ENCODE data around the gene TMEM87B. TPM values are rescaled to one million over a fixed set of nuclear protein-coding genes. Genes with fewer than 3 reads are reported as not detected.

The TMEM87B gene
- total RNA-seq, 1 donor = 33.7 TPM

- Histone ChIP-seq H3K79me2 (ENCODE audit: insufficient read depth, low read length) (no peaks in the 10 kb centered on the region), H3K36me3 (ENCODE audit: insufficient read depth, low read length) (no peaks in the 10 kb centered on the region), H3K9me3 (ENCODE audit: low read depth, low read length) (no peaks in the 10 kb centered on the region), H3K4me3 (ENCODE audit: insufficient read depth, low read length) (no peak overlapping the region), H3K27me3 (ENCODE audit: insufficient read depth, low read length) (no peaks in the 10 kb centered on the region), H2AFZ (ENCODE audit: low read length) (peak overlapping the region; percentile 57), H3K4me1 (ENCODE audit: insufficient read depth, low read length) (peaks cover 5% of the 10 kb centered on the region), H3K4me2 (ENCODE audit: insufficient read depth, low read length) (no peak overlapping the region), H3K27ac (ENCODE audit: low read depth, low read length) (no peak overlapping the region), H4K20me1 (ENCODE audit: insufficient read depth, low read length) (no peaks in the 10 kb centered on the region)
- TF ChIP-seq, protein P1, sequence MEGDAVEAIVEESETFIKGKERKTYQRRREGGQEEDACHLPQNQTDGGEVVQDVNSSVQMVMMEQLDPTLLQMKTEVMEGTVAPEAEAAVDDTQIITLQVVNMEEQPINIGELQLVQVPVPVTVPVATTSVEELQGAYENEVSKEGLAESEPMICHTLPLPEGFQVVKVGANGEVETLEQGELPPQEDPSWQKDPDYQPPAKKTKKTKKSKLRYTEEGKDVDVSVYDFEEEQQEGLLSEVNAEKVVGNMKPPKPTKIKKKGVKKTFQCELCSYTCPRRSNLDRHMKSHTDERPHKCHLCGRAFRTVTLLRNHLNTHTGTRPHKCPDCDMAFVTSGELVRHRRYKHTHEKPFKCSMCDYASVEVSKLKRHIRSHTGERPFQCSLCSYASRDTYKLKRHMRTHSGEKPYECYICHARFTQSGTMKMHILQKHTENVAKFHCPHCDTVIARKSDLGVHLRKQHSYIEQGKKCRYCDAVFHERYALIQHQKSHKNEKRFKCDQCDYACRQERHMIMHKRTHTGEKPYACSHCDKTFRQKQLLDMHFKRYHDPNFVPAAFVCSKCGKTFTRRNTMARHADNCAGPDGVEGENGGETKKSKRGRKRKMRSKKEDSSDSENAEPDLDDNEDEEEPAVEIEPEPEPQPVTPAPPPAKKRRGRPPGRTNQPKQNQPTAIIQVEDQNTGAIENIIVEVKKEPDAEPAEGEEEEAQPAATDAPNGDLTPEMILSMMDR (IDR thresholded peaks at IDR 0.05; ENCODE audit: extremely low read depth, low read depth, low read length) = no peak
- DNase-seq (ENCODE audit: insufficient read length, low spot score, missing footprints) = peak; percentile 91
Observed at GRCh38 chr2:112163541-112163981, 108.5 kb downstream of the TMEM87B start.

GRCh38 chr2:112164876-112165275 is 109.8 kb downstream of the TMEM87B start:
- Histone ChIP-seq H3K36me3 (ENCODE audit: insufficient read depth, low read length) (no peaks in the 10 kb centered on the region), H2AFZ (ENCODE audit: low read length) (no peak overlapping the region), H3K4me3 (ENCODE audit: insufficient read depth, low read length) (no peak overlapping the region), H4K20me1 (ENCODE audit: insufficient read depth, low read length) (no peaks in the 10 kb centered on the region), H3K79me2 (ENCODE audit: insufficient read depth, low read length) (no peaks in the 10 kb centered on the region), H3K9me3 (ENCODE audit: low read depth, low read length) (no peaks in the 10 kb centered on the region), H3K27me3 (ENCODE audit: insufficient read depth, low read length) (no peaks in the 10 kb centered on the region), H3K4me2 (ENCODE audit: insufficient read depth, low read length) (no peak overlapping the region), H3K4me1 (ENCODE audit: insufficient read depth, low read length) (peaks cover 6% of the 10 kb centered on the region), H3K27ac (ENCODE audit: low read depth, low read length) (no peak overlapping the region)
- TF ChIP-seq, protein P1 (IDR thresholded peaks at IDR 0.05; ENCODE audit: extremely low read depth, low read depth, low read length) = no peak
- no peak for DNase-seq (ENCODE audit: insufficient read length, low spot score, missing footprints)

DNA sequence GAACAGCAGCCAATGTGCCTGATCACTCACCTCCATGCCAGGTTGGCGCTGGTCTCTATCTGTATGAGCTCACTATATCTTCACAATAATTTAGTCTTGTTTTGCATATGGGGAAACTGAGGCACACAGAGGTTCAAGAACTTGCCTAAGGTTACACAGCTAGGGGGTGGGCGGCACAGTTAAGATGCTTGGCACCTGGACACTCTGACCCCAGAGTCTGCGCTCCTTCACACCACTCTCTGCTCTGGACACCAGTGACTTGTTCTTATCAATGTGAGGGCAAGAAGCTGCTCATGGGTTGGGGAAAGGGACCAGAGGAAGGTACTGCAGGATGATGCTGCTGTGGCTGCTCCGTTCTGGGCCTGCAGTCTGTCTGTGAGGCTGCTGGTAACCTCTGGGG is 110.2 kb downstream of the TMEM87B start:
- Histone ChIP-seq H3K27ac (ENCODE audit: low read depth, low read length) (no peak overlapping the region), H3K9me3 (ENCODE audit: low read depth, low read length) (no peaks in the 10 kb centered on the region), H3K27me3 (ENCODE audit: insufficient read depth, low read length) (no peaks in the 10 kb centered on the region), H3K4me3 (ENCODE audit: insufficient read depth, low read length) (no peak overlapping the region), H3K36me3 (ENCODE audit: insufficient read depth, low read length) (no peaks in the 10 kb centered on the region), H3K79me2 (ENCODE audit: insufficient read depth, low read length) (no peaks in the 10 kb centered on the region), H2AFZ (ENCODE audit: low read length) (no peak overlapping the region), H4K20me1 (ENCODE audit: insufficient read depth, low read length) (no peaks in the 10 kb centered on the region), H3K4me2 (ENCODE audit: insufficient read depth, low read length) (no peak overlapping the region), H3K4me1 (ENCODE audit: insufficient read depth, low read length) (peaks cover 6% of the 10 kb centered on the region)
- no peak for DNase-seq (ENCODE audit: insufficient read length, low spot score, missing footprints)
- TF ChIP-seq, protein P1 (IDR thresholded peaks at IDR 0.05; ENCODE audit: extremely low read depth, low read depth, low read length) = no peak

DNA sequence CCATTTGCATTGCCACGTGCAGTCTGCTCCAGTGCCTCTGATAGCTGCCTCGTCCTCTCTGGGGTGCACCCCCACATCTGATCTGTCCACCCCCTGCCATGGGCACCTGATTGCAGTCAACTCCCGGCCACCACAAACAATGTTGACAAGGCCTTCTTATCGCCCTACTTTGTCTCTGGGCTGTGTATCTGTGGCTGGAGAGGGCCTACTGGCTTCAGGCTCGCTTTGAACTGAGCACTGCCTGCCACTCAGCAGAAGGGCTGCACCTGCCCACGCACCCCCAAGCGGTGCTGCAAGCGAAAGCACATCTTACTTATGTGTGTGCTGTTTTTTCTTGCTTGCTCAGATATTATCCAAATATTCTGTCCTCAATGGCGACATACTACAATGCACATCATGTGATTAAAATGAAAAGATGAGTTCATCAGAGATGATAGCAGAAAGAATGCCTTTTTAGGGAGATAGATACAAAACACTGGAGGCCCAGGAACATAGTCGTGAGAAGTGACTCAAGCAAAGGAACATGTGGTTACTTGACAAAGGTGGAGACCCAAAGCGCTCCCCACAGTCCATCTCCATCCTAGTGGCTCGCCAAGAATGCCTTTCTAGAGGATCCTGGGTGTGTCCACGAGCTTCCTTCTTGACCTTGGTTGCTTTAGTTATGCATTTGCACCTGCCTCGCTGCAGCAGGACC is 111.9 kb downstream of the TMEM87B start:
- H3K4me3 ChIP-seq (ENCODE audit: insufficient read depth, low read length) = no peak overlapping the region
- H3K4me1 ChIP-seq (ENCODE audit: insufficient read depth, low read length) = peaks cover 6% of the 10 kb centered on the region
- H3K27ac ChIP-seq (ENCODE audit: low read depth, low read length) = no peak overlapping the region
- no peaks in the 10 kb centered on the region for H3K9me3 ChIP-seq (ENCODE audit: low read depth, low read length)
- H2AFZ ChIP-seq (ENCODE audit: low read length) = no peak overlapping the region
- no peaks in the 10 kb centered on the region for H3K79me2 ChIP-seq (ENCODE audit: insufficient read depth, low read length)
- H4K20me1 ChIP-seq (ENCODE audit: insufficient read depth, low read length) = no peaks in the 10 kb centered on the region
- H3K27me3 ChIP-seq (ENCODE audit: insufficient read depth, low read length) = no peaks in the 10 kb centered on the region
- H3K36me3 ChIP-seq (ENCODE audit: insufficient read depth, low read length) = no peaks in the 10 kb centered on the region
- TF ChIP-seq, protein P1 (IDR thresholded peaks at IDR 0.05; ENCODE audit: extremely low read depth, low read depth, low read length) = no peak
- no peak for DNase-seq (ENCODE audit: insufficient read length, low spot score, missing footprints)
- no peak overlapping the region for H3K4me2 ChIP-seq (ENCODE audit: insufficient read depth, low read length)
